HG03457 (cell line): ENCODE measurements around the gene DDI1.
A peak's percentile ranks its signal among the peaks of the same experiment; 100 is the strongest.

Source experiments
- ATAC-seq: cut with Tn5 transposase; IDR thresholded peaks from one replicate; pipeline ENCODE4 v1.9.1; 2021; ENCODE audit warnings: moderate number of reproducible peaks; ENCODE audit not compliant: unreplicated experiment

DDI1 gene

DNA sequence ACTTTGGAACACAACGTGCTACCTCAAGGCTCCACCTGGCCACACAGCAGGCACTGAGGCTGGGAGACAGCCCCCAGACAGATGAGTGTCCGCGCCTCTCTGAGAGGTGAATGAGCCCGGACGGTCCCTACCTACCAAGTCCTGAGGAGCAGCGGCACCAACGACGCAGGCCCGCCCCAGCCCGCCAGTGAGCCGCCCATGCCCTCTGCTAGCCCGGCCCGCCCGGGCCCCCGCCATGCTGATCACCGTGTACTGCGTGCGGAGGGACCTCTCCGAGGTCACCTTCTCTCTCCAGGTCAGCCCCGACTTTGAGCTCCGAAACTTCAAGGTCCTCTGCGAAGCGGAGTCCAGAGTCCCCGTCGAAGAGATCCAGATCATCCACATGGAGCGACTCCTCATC, at the start of gene DDI1:
DDI1 (plus strand) TSS at position 53 of the 400 bp plus-strand sequence; CDS start at position 236, 183 bp downstream.
- ATAC-seq = no peak

DNA sequence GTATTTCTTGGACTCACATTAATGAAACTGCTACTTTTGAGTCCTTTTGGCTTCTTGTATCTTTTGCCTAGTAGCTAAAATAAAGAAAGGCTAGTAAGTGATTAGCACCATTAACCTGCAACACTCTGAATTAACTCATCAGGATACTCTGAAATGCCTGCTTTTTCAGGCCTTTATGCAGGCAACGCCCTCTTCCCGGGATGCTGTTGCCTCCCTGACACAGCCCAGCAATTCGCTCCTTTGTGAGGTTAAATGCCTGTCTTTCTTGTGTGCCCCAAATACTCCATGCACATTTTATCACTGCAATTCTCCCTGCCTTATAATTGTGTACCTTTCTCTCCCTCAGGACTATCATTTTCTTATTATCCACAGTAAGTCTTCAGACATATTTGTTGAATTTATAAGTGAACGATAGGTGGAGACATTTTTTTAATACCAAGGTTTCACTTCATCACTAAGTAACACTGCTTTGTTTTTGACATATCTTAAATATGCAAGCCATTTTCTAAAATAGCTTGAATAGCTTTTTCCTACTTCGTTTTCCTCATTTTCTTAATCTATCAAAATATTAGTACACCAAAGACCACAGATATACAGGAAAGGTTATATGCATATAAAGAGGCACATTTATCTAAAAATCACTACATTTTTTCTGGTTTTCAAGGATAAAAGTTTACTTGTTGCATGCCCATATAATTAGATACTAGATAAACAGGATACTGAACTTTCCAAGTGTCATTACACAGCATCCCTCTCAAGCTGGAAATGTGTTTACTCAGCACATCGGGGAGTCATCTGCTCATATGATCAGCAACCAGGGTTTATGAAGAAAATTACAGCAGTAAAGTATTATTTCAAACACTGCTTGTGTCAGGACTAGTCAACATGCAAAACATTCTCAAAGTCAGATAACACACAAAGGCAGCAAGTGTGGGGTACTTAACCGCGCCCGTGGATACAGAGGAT, 48.5 kb upstream of the DDI1 start:
- no peak for ATAC-seq

DNA sequence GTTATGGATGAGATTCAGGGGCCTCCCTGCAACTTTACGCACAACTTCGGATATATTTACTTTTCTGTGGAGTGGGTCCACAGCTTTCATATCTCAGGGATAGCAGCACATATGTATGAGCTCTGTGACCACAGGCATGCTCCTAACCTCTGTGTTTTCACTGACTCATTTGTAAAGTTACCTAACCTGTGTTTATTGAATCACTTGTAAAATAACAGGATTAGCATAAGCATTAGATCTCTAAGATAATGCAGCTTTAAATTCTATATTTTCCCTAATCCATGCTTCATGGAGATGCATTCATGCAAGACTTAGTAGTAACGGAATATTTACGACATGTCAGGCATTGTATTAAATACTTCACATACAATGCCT, 47.9 kb upstream of the DDI1 start:
- no peak for ATAC-seq

DNA sequence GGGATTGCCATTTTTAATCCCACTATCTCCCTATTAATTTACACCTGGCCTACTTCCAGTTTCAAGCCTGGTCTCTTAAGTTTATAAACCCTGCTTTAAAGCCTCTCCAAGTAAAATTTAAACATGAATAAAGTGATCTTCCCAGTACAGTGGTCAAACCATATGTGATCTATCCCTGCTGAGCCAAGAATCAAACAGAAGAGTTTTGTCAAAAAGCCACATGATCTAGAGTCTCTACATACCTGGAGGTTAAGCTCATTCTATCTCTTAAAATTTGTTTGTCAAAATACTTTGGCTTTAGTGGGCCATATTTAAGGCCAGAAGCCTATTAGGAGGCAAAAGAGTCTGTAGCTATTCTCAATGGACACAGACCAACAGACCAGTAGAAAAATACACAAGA, 42.9 kb upstream of the DDI1 start:
- no peak for ATAC-seq

DNA sequence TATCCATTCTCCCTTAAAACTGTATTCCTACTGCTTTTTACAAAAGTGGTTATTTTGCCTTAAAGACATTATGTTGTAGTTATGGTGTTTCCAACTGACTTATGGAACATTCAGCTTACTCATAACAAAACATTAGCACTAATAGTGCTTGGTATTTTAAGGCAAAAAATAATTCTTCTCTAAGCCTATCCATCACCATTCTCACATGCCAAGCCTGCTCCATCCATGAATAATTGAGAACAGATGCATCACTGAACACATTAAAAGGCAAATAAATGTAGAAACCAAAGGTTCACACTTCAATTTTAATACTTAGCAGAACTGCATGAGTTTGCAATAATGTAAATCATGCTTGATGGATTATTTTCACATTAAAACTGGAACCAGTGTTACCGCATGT, 42.3 kb upstream of the DDI1 start:
- no peak for ATAC-seq

DNA sequence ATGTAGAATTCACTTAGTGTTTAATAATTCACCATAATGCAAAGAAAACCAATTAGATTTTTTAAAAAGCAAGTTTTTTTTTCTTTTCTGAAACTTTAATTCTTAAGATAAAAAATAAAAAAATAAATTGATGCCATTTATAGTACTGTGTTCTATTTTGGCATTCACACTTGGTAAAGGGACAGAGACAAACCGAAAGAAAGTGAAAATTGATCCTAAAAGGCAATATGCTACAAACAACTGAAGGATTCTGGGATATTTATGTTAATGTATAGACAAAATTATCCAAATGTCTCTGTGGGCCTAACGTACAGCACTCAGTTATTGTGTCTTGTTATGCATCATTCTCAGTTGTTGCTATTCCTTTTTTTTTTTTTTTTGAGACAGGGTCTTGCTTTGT, 41.9 kb upstream of the DDI1 start:
- ATAC-seq = no peak

DNA sequence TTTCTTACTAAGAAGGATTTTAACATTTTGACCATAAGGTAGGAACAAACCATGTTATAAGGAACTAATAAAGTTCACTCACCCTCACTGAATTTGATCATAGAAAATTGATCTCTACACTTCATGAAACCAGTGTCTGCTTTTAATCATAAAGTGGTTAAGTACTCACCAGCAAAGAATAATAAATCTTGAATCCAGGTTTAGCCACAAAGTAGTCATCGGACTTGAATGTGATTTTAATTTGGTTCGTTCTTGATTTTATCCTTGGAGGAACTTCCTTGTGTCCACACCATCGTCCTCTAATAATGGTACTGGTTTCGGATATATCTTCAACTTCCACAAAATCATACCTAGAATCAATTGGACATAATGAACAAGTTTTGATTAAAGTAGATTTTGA, 40.5 kb upstream of the DDI1 start:
- no peak for ATAC-seq

DNA sequence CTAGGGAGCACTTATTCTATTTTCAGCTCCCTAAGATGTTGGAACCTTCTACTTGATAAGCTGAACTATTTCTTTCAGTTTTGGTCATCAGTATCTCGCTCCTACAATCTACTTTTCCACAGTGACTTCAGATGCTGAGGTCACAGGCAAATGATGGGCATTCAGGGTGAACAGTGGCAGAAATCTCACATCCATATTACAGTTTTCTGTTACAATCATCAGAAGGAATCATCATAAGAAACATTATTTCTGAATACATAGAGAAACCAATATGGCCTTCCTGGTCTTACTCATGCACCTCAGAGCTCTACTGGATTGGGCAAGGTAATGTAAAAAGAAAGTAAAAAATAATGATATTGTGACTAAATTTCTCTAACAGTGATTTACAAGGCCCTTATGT, 39.4 kb upstream of the DDI1 start:
- ATAC-seq = peak; percentile 65

DNA sequence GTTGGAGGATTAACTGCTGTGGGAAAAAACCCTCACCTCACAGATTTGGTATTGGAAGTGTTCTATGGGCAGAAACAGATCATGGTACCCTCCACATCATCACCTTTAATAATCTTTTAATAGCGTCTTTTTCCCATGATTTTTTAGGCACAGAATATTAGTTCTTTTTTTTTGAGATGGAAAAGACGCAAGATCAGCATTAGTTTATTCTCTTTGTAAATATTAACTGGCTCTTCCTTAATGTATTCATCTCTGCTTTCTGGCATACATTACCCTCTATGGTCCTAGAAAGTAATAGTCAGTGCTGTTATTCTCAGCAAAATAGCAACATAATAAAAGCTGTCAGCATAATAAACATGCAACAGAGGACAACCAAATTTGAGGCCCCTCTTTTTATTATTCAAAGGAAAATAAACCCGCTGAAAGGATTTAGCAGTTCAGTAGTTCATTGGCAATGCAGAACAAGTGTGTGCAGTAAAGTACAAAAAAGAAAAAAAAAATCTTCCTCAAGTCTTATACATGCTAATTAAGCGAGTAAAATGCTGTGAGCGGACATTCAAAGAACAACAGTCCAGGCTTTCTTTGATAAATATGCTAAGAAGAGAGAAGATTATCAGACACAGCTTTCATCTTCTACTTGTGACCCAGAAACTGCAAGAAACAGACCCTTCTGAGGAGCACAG, 37.5 kb upstream of the DDI1 start:
- ATAC-seq = no peak

DNA sequence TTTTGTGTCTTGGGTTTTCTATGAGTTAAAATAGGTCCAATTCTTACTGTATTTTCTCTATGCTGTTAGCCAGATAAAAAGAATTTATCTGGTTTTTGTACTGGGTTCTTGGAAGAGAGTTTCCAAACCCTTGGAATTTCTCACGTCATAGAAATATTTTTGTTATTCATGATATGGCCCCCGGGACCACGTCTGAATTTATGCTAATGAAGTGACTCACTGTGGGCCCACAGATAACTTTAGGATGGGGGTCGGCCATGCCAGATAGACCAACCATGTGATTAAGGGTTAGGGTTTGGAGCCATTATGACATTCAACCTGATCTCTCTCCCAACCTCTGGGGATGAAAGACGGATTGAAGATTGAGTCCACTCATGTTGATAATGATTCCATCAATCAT, 35.6 kb upstream of the DDI1 start:
- no peak for ATAC-seq

DNA sequence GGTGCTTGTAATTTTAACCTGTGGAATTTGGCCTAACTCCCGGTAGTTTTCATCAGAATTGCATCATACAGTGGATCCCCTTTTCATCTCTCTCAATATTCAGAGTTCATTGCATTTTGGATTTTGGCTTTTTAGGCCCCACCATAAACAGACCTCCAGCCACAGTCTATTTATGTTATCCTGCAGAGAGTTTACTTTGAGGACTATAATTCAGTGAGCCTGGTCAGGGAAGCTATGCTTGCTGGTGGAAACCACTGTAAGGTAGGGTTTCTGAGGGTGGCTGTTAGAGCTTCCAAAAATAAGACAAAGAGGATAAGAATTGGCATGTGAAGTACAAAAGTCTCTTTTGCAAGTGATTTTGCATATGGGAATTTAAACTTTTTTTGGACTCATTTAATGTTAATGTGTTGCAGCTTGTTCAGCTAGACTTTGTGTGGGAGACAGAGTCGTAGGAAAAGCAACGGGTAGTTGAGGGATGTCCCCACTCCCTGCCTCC, 34.8 kb upstream of the DDI1 start:
- ATAC-seq = no peak

DNA sequence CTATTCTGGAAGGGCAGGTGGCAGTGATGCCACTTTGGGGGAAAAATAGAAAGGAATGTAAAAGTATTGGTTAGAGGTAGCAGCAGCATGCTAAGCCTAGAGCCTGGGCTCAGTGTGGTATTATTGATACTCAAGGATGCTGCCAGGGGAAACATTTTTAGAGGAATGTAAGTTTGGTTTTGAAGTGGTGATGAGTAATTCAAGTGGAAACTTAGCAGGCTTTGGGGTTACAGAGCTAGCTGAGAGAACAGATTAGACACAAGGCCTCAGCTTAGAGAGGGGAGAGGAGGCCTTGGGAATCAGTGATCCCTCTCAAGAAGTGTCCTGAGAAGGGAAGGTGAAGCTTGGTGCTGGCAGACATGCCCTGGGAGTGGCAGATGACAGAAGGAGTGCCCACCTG, 32.9 kb upstream of the DDI1 start:
- no peak for ATAC-seq

DNA sequence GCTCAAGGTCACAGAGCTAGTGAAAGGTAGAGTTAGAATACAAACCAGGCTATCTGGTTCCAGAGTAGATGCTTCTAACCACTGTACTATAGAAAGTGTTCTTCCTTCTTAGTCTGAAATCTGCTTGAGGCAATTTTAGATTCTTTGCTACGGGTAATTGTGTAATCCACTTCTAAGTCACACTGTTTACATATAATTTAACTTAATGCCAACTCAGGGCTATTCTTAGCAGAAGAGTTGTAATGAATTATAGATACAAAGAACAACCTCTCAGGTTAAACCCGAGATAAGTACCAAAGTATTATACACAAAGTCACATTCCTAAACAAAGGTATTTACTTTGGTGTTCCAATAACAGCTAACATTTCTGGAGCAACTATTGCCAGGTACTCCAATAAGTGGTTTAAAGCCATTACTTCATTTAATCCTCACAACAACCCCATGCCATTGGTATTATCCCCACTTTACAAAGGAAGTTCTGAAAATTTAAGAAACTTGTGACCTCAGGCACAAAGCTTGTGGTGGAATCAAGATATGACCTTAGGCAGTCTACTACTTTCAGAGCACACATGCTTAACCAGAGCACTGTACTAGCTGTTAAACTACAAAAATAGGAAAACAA, 31.1 kb upstream of the DDI1 start:
- ATAC-seq = no peak

DNA sequence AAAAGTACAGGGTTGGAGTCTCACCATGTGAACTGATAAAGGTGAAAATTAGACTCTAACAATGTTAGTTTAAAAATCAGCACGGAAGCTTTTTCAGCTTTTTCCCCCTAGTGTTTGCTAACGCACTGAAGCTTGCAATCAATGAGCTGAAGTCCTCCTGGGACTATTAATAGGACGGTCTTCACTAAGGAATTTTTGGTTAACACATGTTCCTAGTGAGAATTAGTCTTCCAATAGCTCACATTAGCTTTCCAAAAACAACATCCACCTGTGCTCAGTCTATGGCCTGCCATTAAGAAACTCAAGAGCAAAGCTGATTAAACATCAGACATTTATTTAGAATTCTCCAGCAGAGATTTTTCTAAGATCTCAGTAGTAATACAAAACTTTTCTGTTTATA, 26.7 kb upstream of the DDI1 start:
- ATAC-seq = no peak

DNA sequence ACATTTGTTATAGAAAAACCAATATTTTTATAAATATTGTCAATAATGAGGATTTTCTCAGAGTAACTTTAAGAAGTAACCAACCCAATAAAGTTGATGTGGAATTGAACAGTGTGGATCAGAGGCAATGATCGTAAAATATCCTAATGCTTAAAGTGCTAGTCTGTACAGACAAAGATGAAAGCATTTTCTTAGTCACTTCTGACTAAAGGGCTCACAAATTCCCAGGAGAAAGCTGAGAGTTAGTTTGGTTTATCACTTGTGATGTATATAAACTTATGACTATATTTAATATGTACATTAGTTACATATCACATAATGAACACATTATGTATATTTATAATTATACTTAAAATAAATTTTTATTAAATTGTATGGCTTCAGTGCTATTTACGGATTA, 25.4 kb upstream of the DDI1 start:
- ATAC-seq = no peak

DNA sequence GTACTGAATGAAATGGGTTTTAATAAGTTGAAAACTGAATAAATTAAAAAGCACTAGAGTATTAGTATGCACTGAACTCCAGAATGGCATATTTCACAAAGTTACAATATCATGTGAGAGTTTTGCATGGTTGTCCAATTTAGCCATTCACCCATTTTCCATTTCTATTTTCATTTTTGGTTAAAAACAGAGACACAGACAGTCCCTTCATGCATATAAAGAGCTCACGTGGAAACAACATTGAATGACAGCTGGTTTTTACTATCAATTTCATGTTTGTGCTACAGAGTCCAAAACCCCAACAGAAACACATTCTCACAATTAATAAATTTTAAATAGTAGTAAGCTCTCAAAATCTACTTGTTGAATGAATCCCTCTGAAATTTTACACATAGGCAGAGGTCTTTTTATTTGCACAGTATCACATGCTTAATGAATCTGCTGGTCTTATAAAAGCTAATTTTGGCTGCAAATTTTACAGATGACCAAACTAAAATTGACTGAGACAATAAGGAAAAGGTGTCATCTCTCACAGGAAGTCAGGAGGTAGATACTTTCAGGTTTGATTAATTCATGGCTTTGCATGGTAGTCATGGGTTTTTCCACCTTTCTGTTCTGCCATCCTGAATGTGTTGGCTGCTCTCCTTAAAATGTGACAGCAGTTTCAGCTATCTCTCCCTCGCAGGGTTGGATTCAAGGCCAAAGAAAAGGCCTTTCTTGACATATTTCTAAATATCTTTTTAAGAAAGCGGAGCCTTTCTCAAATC, 20.6 kb upstream of the DDI1 start:
- peak; percentile 82 for ATAC-seq

DNA sequence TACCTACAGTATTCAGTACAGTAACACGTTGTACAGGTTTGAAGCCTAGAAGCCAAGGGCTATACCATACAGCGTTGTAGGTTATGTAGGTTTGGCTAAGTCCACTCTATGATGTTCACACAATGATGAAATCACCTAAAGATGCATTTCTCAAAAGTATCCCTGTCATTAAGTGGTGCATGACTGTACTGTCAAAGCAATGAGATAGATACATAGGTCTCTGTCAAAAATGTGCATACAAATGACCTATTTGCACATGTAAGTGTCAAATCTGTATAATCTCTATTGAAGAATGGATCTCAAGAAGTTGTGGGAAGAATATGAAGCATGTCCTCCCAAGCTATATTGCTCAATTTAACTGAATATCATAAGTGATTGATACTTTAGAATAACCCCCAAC, 11.9 kb upstream of the DDI1 start:
- ATAC-seq = no peak

DNA sequence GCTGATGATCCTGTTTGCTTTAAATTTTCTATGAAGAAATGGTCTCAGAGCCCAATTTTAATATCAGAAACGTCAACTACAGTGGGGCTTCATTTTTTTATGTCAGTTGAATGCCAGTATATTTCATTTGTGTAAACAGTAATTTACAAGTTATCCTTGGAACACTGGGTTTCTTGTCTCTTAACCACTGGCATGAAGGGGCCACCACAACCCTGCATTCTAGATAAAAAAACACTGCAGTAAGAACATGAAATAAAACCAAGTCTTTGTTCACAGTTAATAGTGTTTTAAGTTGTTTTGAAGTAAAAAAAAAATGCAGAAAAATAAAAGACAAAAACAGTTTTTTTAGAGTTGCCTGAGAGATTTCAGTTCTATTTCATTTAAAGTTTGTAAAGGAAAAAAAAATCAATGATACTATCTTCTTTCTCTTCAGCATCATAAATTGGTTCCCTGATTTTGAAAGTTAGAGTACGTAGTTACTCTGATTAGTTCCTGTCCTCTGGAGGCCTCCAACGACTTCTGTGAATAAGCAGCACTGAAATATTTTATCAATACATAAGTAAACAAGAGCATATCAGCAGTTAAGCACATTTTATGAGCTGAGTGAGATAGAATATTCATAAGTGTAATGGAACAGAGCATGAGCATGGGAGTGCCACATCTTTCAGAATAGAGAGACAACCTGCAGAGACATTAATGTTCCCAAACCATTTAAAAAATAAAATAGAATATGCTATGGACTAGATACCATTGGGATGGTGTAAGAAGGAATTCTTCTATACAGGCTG, 7.8 kb upstream of the DDI1 start:
- ATAC-seq = no peak

DNA sequence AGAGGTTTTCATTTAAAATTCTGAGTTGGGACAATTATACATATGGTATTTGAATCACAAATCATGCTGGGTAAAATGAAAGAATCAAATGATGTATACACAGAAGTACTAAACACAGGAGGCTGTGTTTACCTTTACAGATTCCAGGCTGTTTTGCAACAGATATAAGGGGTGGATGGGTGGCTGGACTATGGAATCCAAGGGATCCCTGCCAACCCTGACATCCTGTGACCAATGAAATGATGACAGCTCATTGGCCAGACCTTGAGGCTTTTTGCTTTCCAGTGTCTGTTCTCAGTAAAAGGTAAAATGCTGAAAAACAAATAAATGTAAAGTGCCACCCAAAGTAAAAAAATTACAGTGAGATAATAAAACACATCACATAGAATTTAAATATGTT, 3.3 kb upstream of the DDI1 start:
- ATAC-seq = no peak

DNA sequence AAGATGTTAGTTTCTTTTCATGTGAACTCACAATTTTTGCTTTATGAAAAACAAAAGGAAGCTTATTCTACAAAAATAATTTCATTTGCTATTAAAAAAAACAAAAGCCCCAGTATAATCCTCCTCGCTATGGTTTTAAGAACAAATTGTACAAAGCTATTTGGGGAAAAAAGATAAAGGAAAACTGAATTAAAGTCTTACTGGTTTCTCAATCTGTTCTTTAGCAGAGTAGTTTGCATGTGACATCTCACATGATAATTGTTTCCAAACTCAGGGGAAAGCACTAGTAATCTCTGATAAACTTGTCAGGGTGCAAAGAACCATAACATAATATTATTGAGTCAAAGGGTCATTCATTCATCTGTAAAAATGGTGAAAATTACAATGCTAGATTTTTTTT, 2.9 kb upstream of the DDI1 start:
- no peak for ATAC-seq
